ENCODE measurements around the gene WDHD1. TPM values are rescaled to one million over a fixed set of nuclear protein-coding genes. Genes with fewer than 3 reads are reported as not detected.

Gene WDHD1
- total and polyA plus RNA-seq, 2 of the 8 experiments (the other 6 are each of a cell fraction or from before 2014, with no cell fraction given): 17.8 to 87.9 TPM

GRCh38 chr14:54935958-54936357, 90.9 kb downstream of the WDHD1 start:
- no peak overlapping the region for H4K5ac ChIP-seq (ENCODE audit: insufficient read length, low read depth, low read length)
- no peaks in the 10 kb centered on the region for H3K27me3 ChIP-seq (replicated peaks in 1 of 4; ENCODE audit: control insufficient read depth in 3 of 4, extremely low read depth in 1 of 4, insufficient read depth in 3 of 4, low read length in 3 of 4)
- H4K91ac ChIP-seq (replicated peaks; ENCODE audit: insufficient read length, low read length): no peak overlapping the region
- H3K4ac ChIP-seq (replicated peaks; ENCODE audit: insufficient read length, low read depth, low read length): no peak overlapping the region
- H2AK5ac ChIP-seq (ENCODE audit: low read depth, low read length): no peak overlapping the region
- H3K79me1 ChIP-seq (ENCODE audit: low read depth, low read length): no peaks in the 10 kb centered on the region
- H3K18ac ChIP-seq (ENCODE audit: extremely low read depth, low read length): no peak overlapping the region
- H3K4me2 ChIP-seq (ENCODE audit: insufficient read depth in 1 of 2, low read depth in 2 of 2, low read length in 2 of 2): no peak overlapping the region
- H3K36me3 ChIP-seq (ENCODE audit: control insufficient read depth in 2 of 4, insufficient read depth in 4 of 4, low read length in 3 of 4): peaks cover 3 to 28% (median 12%) of the 10 kb centered on the region in 4 experiments
- H2AFZ ChIP-seq (ENCODE audit: low read length): no peak overlapping the region
- no peak overlapping the region for H2BK20ac ChIP-seq (ENCODE audit: low read length)
- no peaks in the 10 kb centered on the region for H3K9me3 ChIP-seq (ENCODE audit: insufficient read depth in 2 of 2, low read depth in 1 of 2, low read length in 1 of 2)
- no peak overlapping the region for H2BK5ac ChIP-seq (ENCODE audit: low read depth, low read length)
- H3K23me2 ChIP-seq (ENCODE audit: low read depth, low read length): no peaks in the 10 kb centered on the region
- no peak overlapping the region for H3K9ac ChIP-seq (replicated peaks in 1 of 4; ENCODE audit: extremely low read depth in 1 of 4, low read depth in 3 of 4, low read length in 3 of 4)
- H3K14ac ChIP-seq (ENCODE audit: insufficient read length): no peak overlapping the region
- H4K20me1 ChIP-seq (replicated peaks in 1 of 2; ENCODE audit: control insufficient read depth in 1 of 2, insufficient read depth in 2 of 2, low read length in 2 of 2): no peaks in the 10 kb centered on the region
- H3K4me1 ChIP-seq (replicated peaks in 1 of 4; ENCODE audit: control insufficient read depth in 3 of 4, insufficient read depth in 4 of 4, low read length in 3 of 4): no peaks in the 10 kb centered on the region
- H2BK12ac ChIP-seq (ENCODE audit: low read depth, low read length): no peak overlapping the region
- CTCF ChIA-PET (ENCODE audit: partially characterized antibody): interaction anchor here (0.6 to 1.3 kb wide), 3 partner anchors 11 to 115 kb away, joined by 3 to 4 read pairs (median 4); partner anchors contain the start of gene MAPK1IP1L
- H3K27ac ChIP-seq (ENCODE audit: low read depth, low read length): no peak overlapping the region
- no peaks in the 10 kb centered on the region for H3K79me2 ChIP-seq (ENCODE audit: control insufficient read depth in 1 of 2, insufficient read depth in 2 of 2, low read length in 2 of 2)
- no peak for FAIRE-seq
- H4K8ac ChIP-seq (ENCODE audit: extremely low read depth, insufficient read depth, low read length): no peak overlapping the region
- WGBS, 2 experiments (ENCODE audit: extremely low coverage in 1 of 2, insufficient coverage in 1 of 2, insufficient read length in 1 of 2, insufficient replicate concordance in 2 of 2, low coverage in 1 of 2, low lambda C conversion rate in 2 of 2, missing lambda C conversion rate in 1 of 2): 96% methylated on average over 5 of the region's 5 CpGs; no CpG with 5 or more reads in 1 of the 2 experiments
- H2BK120ac ChIP-seq (replicated peaks; ENCODE audit: low read depth, low read length): no peak overlapping the region
- H3K23ac ChIP-seq (ENCODE audit: insufficient read length): no peak overlapping the region
- no peak overlapping the region for H3K4me3 ChIP-seq (ENCODE audit: extremely low read depth in 1 of 4, insufficient read depth in 2 of 4, low read depth in 3 of 4, low read length in 4 of 4)
- DNase-seq (ENCODE audit: low read depth in 1 of 2, low spot score in 2 of 2): no peak
- H2BK15ac ChIP-seq (ENCODE audit: low read length): no peak overlapping the region
- POLR2A ChIA-PET (ENCODE audit: partially characterized antibody): interaction anchor here (1.2 to 1.3 kb wide), 2 partner anchors 23 to 117 kb away, joined by 3 read pairs; no protein-coding TSS in a partner anchor
- H3K56ac ChIP-seq (replicated peaks; ENCODE audit: insufficient read length, low read depth, low read length): no peak overlapping the region
- TF ChIP-seq CHD2 (IDR thresholded peaks at IDR 0.05; ENCODE audit: low read length) (no peak), POU5F1 (IDR thresholded peaks at IDR 0.05; ENCODE audit: low read depth, low read length) (no peak), ZNF274 (IDR thresholded peaks at IDR 0.05; ENCODE audit: borderline replicate concordance, extremely low read depth, low read length) (no peak), JUN (IDR thresholded peaks at IDR 0.05; ENCODE audit: low read depth, low read length) (no peak), HDAC6 (IDR thresholded peaks at IDR 0.05; ENCODE audit: low read depth, low read length) (no peak), SP2 (IDR thresholded peaks at IDR 0.05; ENCODE audit: low read length) (no peak), ASH2L (IDR thresholded peaks at IDR 0.05; ENCODE audit: low read length) (no peak), RBBP5 (IDR thresholded peaks at IDR 0.05; ENCODE audit: borderline replicate concordance, low read depth, low read length) (no peak), MAFK (IDR thresholded peaks at IDR 0.05; ENCODE audit: low read depth, low read length) (no peak), SP1 (IDR thresholded peaks at IDR 0.05; ENCODE audit: low read depth, low read length) (no peak), RAD21 (IDR thresholded peaks at IDR 0.05 in 1 of 2, conservative IDR thresholded peaks at IDR 0.05 in 1 of 2; ENCODE audit: low read depth in 2 of 2, low read length in 2 of 2) (no peak), HDAC2 (IDR thresholded peaks at IDR 0.05; ENCODE audit: borderline replicate concordance in 1 of 2, low read depth in 2 of 2, low read length in 2 of 2) (no peak), GTF2F1 (IDR thresholded peaks at IDR 0.05; ENCODE audit: borderline replicate concordance, low read depth, low read length) (no peak)
- TF ChIP-seq, protein P1, sequence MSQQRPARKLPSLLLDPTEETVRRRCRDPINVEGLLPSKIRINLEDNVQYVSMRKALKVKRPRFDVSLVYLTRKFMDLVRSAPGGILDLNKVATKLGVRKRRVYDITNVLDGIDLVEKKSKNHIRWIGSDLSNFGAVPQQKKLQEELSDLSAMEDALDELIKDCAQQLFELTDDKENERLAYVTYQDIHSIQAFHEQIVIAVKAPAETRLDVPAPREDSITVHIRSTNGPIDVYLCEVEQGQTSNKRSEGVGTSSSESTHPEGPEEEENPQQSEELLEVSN (IDR thresholded peaks at IDR 0.05): no peak

Data from H1 (cell line).